GM23338 (cell line): Measurements from ENCODE around the gene TBC1D8B. TPM values are rescaled to one million over a fixed set of nuclear protein-coding genes. Genes with fewer than 3 reads are reported as not detected.

Experiments used
- ATAC-seq: fragments of 200-7000 bp; cut with Tn5 transposase; 3 replicates; pipeline ENCODE4 v1.9.1; 2020
- DNase-seq: peaks from one replicate; pipeline ENCODE4 v3.0.0-alpha.2; 2015; ENCODE audit warnings: low spot score
- H2AFZ ChIP-seq: fragments of 200-600 bp; sonication (generic); 2 replicates; pipeline ENCODE4 v1.8.0; 2016; ENCODE audit warnings: antibody characterized with exemption, mild to moderate bottlenecking, moderate library complexity
- H3F3A ChIP-seq: fragments of 200-600 bp; sonication (generic); replicated peaks from 2 replicates; pipeline ENCODE4 v1.8.0; 2017; ENCODE audit warnings: antibody characterized with exemption, mixed run types, low read depth
- H3K27ac ChIP-seq: fragments of 200-600 bp; sonication (generic); 2 replicates; pipeline ENCODE4 v1.6.1; 2016; ENCODE audit warnings: low read depth
- H3K27me3 ChIP-seq: fragments of 200-600 bp; sonication (generic); 2 replicates; pipeline ENCODE4 v1.8.0; 2016; ENCODE audit warnings: mild to moderate bottlenecking, mixed run types, moderate library complexity; ENCODE audit not compliant: insufficient read depth
- H3K36me3 ChIP-seq: fragments of 200-600 bp; sonication (generic); 2 replicates; pipeline ENCODE4 v1.8.0; 2016; ENCODE audit warnings: mild to moderate bottlenecking; ENCODE audit not compliant: insufficient read depth
- H3K4me1 ChIP-seq: fragments of 200-600 bp; sonication (generic); 2 replicates; pipeline ENCODE4 v1.8.0; 2016; ENCODE audit warnings: mild to moderate bottlenecking, moderate library complexity; ENCODE audit not compliant: insufficient read depth
- H3K4me2 ChIP-seq: fragments of 200-600 bp; sonication (generic); 2 replicates; pipeline ENCODE4 v1.7.1; 2017; ENCODE audit warnings: mixed run types
- H3K4me3 ChIP-seq: fragments of 200-600 bp; sonication (generic); 2 replicates; pipeline ENCODE4 v1.6.1; 2016; ENCODE audit warnings: mixed run types
- H3K79me2 ChIP-seq: fragments of 200-600 bp; sonication (generic); replicated peaks from 2 replicates; pipeline ENCODE4 v1.8.0; 2017; ENCODE audit warnings: mild to moderate bottlenecking; ENCODE audit not compliant: insufficient read depth
- H3K9me2 ChIP-seq: fragments of 200-600 bp; sonication (generic); 2 replicates; pipeline ENCODE4 v1.8.0; 2017; ENCODE audit not compliant: insufficient read depth
- H4K20me1 ChIP-seq: fragments of 200-600 bp; sonication (generic); replicated peaks from 2 replicates; pipeline ENCODE4 v1.8.0; 2017; ENCODE audit warnings: mild to moderate bottlenecking; ENCODE audit not compliant: insufficient read depth
- H3K27ac Mint-ChIP-seq: 2 replicates; pipeline ENCODE4 v1.8.0; 2020; ENCODE audit warnings: inconsistent platforms, mild to moderate bottlenecking, moderate library complexity, mixed read lengths
- H3K27me3 Mint-ChIP-seq: 3 replicates; pipeline ENCODE4 v1.8.0; 2022; ENCODE audit warnings: low read depth, mild to moderate bottlenecking, moderate library complexity, mixed read lengths, inconsistent platforms; ENCODE audit not compliant: insufficient read depth, poor library complexity
- H3K36me3 Mint-ChIP-seq: 3 replicates; pipeline ENCODE4 v1.8.0; 2021; ENCODE audit warnings: low read depth, mild to moderate bottlenecking, inconsistent platforms, moderate library complexity, mixed read lengths
- H3K4me1 Mint-ChIP-seq: 3 replicates; pipeline ENCODE4 v1.8.0; 2020; ENCODE audit warnings: mild to moderate bottlenecking, inconsistent platforms, mixed read lengths
- H3K4me3 Mint-ChIP-seq: 3 replicates; pipeline ENCODE4 v1.8.0; 2021; ENCODE audit warnings: moderate library complexity, mild to moderate bottlenecking, inconsistent platforms, mixed read lengths
- H3K9me3 Mint-ChIP-seq: 3 replicates; pipeline ENCODE4 v1.8.0; 2020; ENCODE audit warnings: moderate library complexity, mild to moderate bottlenecking, inconsistent platforms, mixed read lengths
- EZH2 ChIP-seq: fragments of 200-600 bp; sonication (generic); IDR thresholded peaks from one replicate; pipeline ENCODE4 v1.8.0; 2017; ENCODE audit warnings: antibody characterized with exemption, mild to moderate bottlenecking, low read depth; ENCODE audit not compliant: unreplicated experiment
- JUNB ChIP-seq: IDR thresholded peaks from one replicate; pipeline ENCODE4 v1.6.1; 2016; ENCODE audit warnings: antibody characterized with exemption; ENCODE audit not compliant: unreplicated experiment
- NANOG ChIP-seq: IDR thresholded peaks from 2 replicates; pipeline ENCODE4 v1.6.1; 2016; ENCODE audit warnings: antibody characterized with exemption, borderline replicate concordance
- POLR2AphosphoS5 ChIP-seq: IDR thresholded peaks from 2 replicates; pipeline ENCODE4 v1.6.1; 2016; ENCODE audit warnings: antibody characterized with exemption, low read depth
- STAT1 ChIP-seq: IDR thresholded peaks from one replicate; pipeline ENCODE4 v1.6.1; 2016; ENCODE audit warnings: antibody characterized with exemption; ENCODE audit not compliant: unreplicated experiment
- ZNF114 ChIP-seq: fragments of 250-450 bp; sonication (Bioruptor Pico); IDR thresholded peaks from 2 replicates; pipeline ENCODE4 v1.5.0; 2020; ENCODE audit warnings: mild to moderate bottlenecking, moderate library complexity
- ZNF331 ChIP-seq: fragments of 250-450 bp; sonication (Bioruptor Pico); IDR thresholded peaks from 2 replicates; pipeline ENCODE4 v1.5.0; 2020; ENCODE audit warnings: low read depth, mild to moderate bottlenecking, moderate library complexity
- polyA plus RNA-seq: library from polyadenylated mRNA; unstranded; fragments of >200 nt; fragmentation: Nextera tagmentation; extraction: Ambion mirVana; gene quantifications from 2 replicates; pipeline ENCODE4 v1.2.1, GENCODE V29; 2016
- total RNA-seq: library from RNA; depleted of rRNA; stranded (reverse); fragments of >200 nt; shearing (Covaris generic); gene quantifications from 2 replicates; pipeline ENCODE4 v1.2.3, GENCODE V29; 2014
- TF ChIP-seq, protein P1 (sequence below): IDR thresholded peaks from one replicate; pipeline ENCODE4 v1.6.1; 2018; ENCODE audit warnings: antibody characterized with exemption; ENCODE audit not compliant: unreplicated experiment
- TF ChIP-seq, protein P2 (sequence below): IDR thresholded peaks from 2 replicates; pipeline ENCODE4 v1.6.1; 2016; ENCODE audit warnings: antibody characterized with exemption
- TF ChIP-seq, protein P3 (sequence below), 2 experiments: fragments of 200-600 bp in 1 of 2; sonication (generic) in 1 of 2; conservative IDR thresholded peaks; 2 replicates each; pipeline versions ENCODE4 v1.5.1 to v1.6.1; 2016 to 2017; ENCODE audit warnings: antibody characterized with exemption in 2 of 2, low read depth in 2 of 2, mild to moderate bottlenecking in 2 of 2, moderate library complexity in 1 of 2

The TBC1D8B gene
- total and polyA plus RNA-seq, 2 experiments from 2014 or later: 5.5 to 7.6 TPM

DNA sequence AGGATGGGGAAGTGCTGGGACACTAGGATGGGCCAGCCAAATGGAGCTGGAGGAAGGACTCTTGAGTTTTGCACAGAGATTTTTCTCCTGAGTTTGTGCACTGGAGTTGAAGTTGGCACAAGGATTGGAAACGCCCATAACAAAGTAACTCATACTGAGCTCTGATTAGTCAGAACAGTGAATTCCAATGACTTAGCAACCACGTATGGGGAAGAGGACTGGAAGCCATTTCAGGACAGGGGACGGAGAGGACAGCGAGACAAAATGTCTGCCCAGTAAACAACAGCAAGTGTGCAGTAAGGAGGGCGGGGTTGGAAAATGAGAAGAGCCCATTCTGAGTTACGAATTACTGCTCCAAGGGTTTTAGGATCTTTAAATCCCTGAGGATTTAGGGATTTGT, 94.8 kb downstream of the TBC1D8B start (continued):
- TF ChIP-seq, protein P1, sequence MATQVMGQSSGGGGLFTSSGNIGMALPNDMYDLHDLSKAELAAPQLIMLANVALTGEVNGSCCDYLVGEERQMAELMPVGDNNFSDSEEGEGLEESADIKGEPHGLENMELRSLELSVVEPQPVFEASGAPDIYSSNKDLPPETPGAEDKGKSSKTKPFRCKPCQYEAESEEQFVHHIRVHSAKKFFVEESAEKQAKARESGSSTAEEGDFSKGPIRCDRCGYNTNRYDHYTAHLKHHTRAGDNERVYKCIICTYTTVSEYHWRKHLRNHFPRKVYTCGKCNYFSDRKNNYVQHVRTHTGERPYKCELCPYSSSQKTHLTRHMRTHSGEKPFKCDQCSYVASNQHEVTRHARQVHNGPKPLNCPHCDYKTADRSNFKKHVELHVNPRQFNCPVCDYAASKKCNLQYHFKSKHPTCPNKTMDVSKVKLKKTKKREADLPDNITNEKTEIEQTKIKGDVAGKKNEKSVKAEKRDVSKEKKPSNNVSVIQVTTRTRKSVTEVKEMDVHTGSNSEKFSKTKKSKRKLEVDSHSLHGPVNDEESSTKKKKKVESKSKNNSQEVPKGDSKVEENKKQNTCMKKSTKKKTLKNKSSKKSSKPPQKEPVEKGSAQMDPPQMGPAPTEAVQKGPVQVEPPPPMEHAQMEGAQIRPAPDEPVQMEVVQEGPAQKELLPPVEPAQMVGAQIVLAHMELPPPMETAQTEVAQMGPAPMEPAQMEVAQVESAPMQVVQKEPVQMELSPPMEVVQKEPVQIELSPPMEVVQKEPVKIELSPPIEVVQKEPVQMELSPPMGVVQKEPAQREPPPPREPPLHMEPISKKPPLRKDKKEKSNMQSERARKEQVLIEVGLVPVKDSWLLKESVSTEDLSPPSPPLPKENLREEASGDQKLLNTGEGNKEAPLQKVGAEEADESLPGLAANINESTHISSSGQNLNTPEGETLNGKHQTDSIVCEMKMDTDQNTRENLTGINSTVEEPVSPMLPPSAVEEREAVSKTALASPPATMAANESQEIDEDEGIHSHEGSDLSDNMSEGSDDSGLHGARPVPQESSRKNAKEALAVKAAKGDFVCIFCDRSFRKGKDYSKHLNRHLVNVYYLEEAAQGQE: no peak
- TF ChIP-seq NANOG: no peak
- TF ChIP-seq STAT1: no peak
- TF ChIP-seq ZNF331 (CRISPR knock-in tag): no peak
- TF ChIP-seq, protein P2, sequence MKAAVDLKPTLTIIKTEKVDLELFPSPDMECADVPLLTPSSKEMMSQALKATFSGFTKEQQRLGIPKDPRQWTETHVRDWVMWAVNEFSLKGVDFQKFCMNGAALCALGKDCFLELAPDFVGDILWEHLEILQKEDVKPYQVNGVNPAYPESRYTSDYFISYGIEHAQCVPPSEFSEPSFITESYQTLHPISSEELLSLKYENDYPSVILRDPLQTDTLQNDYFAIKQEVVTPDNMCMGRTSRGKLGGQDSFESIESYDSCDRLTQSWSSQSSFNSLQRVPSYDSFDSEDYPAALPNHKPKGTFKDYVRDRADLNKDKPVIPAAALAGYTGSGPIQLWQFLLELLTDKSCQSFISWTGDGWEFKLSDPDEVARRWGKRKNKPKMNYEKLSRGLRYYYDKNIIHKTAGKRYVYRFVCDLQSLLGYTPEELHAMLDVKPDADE: no peak
- TF ChIP-seq JUNB: no peak
- TF ChIP-seq ZNF114 (CRISPR knock-in tag): no peak
- TF ChIP-seq, protein P3, sequence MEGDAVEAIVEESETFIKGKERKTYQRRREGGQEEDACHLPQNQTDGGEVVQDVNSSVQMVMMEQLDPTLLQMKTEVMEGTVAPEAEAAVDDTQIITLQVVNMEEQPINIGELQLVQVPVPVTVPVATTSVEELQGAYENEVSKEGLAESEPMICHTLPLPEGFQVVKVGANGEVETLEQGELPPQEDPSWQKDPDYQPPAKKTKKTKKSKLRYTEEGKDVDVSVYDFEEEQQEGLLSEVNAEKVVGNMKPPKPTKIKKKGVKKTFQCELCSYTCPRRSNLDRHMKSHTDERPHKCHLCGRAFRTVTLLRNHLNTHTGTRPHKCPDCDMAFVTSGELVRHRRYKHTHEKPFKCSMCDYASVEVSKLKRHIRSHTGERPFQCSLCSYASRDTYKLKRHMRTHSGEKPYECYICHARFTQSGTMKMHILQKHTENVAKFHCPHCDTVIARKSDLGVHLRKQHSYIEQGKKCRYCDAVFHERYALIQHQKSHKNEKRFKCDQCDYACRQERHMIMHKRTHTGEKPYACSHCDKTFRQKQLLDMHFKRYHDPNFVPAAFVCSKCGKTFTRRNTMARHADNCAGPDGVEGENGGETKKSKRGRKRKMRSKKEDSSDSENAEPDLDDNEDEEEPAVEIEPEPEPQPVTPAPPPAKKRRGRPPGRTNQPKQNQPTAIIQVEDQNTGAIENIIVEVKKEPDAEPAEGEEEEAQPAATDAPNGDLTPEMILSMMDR (conservative IDR thresholded peaks at IDR 0.05; ENCODE audit: low read depth in 2 of 2): no peak
- TF ChIP-seq EZH2: no peak
- no peak for TF ChIP-seq POLR2AphosphoS5

DNA sequence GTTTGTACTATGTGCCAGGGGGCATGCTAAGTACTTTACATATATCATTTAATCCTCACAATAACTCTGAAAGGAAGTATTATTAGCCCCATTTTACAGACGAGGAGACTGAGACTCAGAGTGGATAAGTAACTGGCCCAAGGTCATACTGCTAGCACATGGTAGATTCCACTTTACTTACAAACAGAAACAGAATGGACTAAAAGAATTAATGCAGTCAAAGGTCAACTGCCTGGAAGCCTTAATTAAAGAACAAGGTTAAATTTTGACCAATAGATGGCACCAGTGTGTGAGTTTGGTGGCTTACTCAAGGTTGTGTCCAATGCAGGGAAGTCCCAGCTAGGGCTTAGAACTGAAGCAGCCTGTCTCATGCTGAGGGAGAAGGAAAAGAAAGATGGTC, 96.0 kb downstream of the TBC1D8B start:
- Histone ChIP-seq H4K20me1 (no peaks in the 10 kb centered on the region), H3K9me2 (no peaks in the 10 kb centered on the region), H2AFZ (no peak overlapping the region), H3F3A (no peaks in the 10 kb centered on the region), H3K4me3 (no peak overlapping the region), H3K4me2 (no peak overlapping the region), H3K36me3 (no peaks in the 10 kb centered on the region), H3K27me3 (no peaks in the 10 kb centered on the region), H3K27ac (no peak overlapping the region), H3K4me1 (no peaks in the 10 kb centered on the region), H3K79me2 (no peaks in the 10 kb centered on the region)
- Mint-ChIP-seq H3K36me3 (no peaks in the 10 kb centered on the region), H3K4me1 (peaks cover 7% of the 10 kb centered on the region; the same call in 2 of the 3 replicates), H3K4me3 (no peak overlapping the region), H3K9me3 (no peaks in the 10 kb centered on the region), H3K27me3 (no peaks in the 10 kb centered on the region), H3K27ac (no peak overlapping the region)
- ATAC-seq (peak; percentile 76), DNase-seq (peak; percentile 67)
- no peak for TF ChIP-seq EZH2
- TF ChIP-seq, protein P3 (conservative IDR thresholded peaks at IDR 0.05; ENCODE audit: low read depth in 2 of 2): peak; percentile 38 to 70; a peak in 3 of 4 replicates
